Lung (tissue), 12 donors: ENCODE results near the gene TOM1L2. TPM values are rescaled to one million over a fixed set of nuclear protein-coding genes. Genes with fewer than 3 reads are reported as not detected.

Experiments used
- ATAC-seq: fragments of 200-7000 bp; cut with Tn5 transposase; one replicate; pipeline ENCODE4 v1.9.1; 2020; ENCODE audit warnings: moderate number of reproducible peaks; ENCODE audit not compliant: insufficient read depth, low FRiP score
- DNase-seq, 3 donors: peaks; one replicate each; pipeline ENCODE4 v3.0.0-alpha.2; 2013 to 2017
- H3K27ac ChIP-seq, 2 donors: one replicate each; pipeline ENCODE4 v1.5.1; 2013; ENCODE audit warnings: mild to moderate bottlenecking in 2 of 2, moderate library complexity in 2 of 2, control low read depth in 1 of 2, inconsistent platforms in 1 of 2, low read depth in 1 of 2, low read length in 1 of 2
- H3K27me3 ChIP-seq, 3 donors: one replicate each; pipeline ENCODE4 v1.5.1; 2013; ENCODE audit warnings: low read length in 2 of 3; ENCODE audit not compliant: control insufficient read depth in 3 of 3, insufficient read depth in 3 of 3
- H3K36me3 ChIP-seq, 4 donors: one replicate each; pipeline ENCODE4 v1.5.1; 2013; ENCODE audit warnings: low read length in 4 of 4, mild to moderate bottlenecking in 1 of 4, moderate library complexity in 1 of 4; ENCODE audit not compliant: control insufficient read depth in 4 of 4, insufficient read depth in 4 of 4
- H3K4me1 ChIP-seq, 5 donors: one replicate each; pipeline ENCODE4 v1.5.1; 2013; ENCODE audit warnings: low read length in 5 of 5, mild to moderate bottlenecking in 2 of 5, moderate library complexity in 1 of 5; ENCODE audit not compliant: control insufficient read depth in 5 of 5, insufficient read depth in 5 of 5
- H3K4me3 ChIP-seq: one replicate; pipeline ENCODE4 v1.5.1; 2013; ENCODE audit warnings: mild to moderate bottlenecking, control low read depth, moderate library complexity
- H3K9ac ChIP-seq, 2 donors: one replicate each; pipeline ENCODE4 v1.5.1; 2013; ENCODE audit warnings: low read length in 2 of 2, control low read depth in 1 of 2; ENCODE audit not compliant: insufficient read depth in 1 of 2
- H3K9me3 ChIP-seq, 4 donors: one replicate each; pipeline ENCODE4 v1.5.1; 2013; ENCODE audit warnings: low read length in 3 of 4, mild to moderate bottlenecking in 1 of 4, moderate library complexity in 1 of 4; ENCODE audit not compliant: control insufficient read depth in 4 of 4, insufficient read depth in 3 of 4
- WGBS, 2 donors: extraction: QIAGEN DNeasy Blood & Tissue Kit; methylation state at CpG; one replicate each; pipeline ENCODE4 v1.1.7; 2013; 5-methylcytosine and 5-hydroxymethylcytosine counted together
- polyA plus RNA-seq, 2 donors: library from polyadenylated mRNA; stranded (reverse); fragments of 200-250 nt; gene quantifications; one replicate each; pipeline ENCODE4 v1.2.1, GENCODE V29; 2013
- total RNA-seq, 2 donors: library from RNA; depleted of rRNA in 1 of 2; stranded (reverse); fragments of >200 nt in 1 of 2; gene quantifications; one replicate each; pipeline ENCODE4 v1.2.1, GENCODE V29; 2014 to 2021
- TF ChIP-seq, protein P1 (sequence below): IDR thresholded peaks from 2 replicates; pipeline ENCODE4 v1.5.1; 2012; ENCODE audit warnings: mild to moderate bottlenecking; ENCODE audit errors: control extremely low read depth, extremely low read depth
- donor health status: control.
- donor health status: control.
- donor health status: Bipolar disorder and iron deficiency.
- donor health status: healthy.
- donor health status: DM: yes; HTN: yes; CAD: no.

TOM1L2 gene
- total and polyA plus RNA-seq, 4 donors, result 21.5 to 56.5 (median 35.8) TPM

DNA sequence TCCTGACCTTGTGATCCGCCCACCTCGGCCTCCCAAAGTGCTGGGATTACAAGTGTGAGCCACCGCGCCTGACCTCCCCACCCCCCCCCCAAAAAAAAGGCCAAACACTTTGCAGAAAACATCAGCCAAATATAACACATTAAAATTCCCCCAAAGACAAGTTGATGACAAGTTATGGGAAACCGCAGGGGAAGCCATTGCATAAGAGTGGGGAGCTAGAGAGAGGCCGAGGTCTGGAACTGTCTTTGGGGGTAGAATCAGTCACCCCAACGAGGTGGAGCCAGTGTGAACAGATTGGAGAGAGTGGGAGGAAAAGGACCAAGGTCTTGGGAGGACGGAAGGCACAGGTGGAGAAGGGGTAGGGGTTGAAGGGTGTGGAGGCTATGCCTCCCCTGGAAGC is 3.2 kb upstream of the TOM1L2 start:
- H3K27me3 ChIP-seq, result no peaks in the 10 kb centered on the region
- no peak for ATAC-seq
- H3K9ac ChIP-seq, result no peak overlapping the region
- peaks cover 2 to 19% (median 6%) of the 10 kb centered on the region in 5 donors for H3K4me1 ChIP-seq
- no peak overlapping the region for H3K4me3 ChIP-seq
- peaks cover 0 to 3% (median 0%) of the 10 kb centered on the region in 4 donors for H3K36me3 ChIP-seq
- H3K9me3 ChIP-seq, result no peaks in the 10 kb centered on the region
- TF ChIP-seq, protein P1, sequence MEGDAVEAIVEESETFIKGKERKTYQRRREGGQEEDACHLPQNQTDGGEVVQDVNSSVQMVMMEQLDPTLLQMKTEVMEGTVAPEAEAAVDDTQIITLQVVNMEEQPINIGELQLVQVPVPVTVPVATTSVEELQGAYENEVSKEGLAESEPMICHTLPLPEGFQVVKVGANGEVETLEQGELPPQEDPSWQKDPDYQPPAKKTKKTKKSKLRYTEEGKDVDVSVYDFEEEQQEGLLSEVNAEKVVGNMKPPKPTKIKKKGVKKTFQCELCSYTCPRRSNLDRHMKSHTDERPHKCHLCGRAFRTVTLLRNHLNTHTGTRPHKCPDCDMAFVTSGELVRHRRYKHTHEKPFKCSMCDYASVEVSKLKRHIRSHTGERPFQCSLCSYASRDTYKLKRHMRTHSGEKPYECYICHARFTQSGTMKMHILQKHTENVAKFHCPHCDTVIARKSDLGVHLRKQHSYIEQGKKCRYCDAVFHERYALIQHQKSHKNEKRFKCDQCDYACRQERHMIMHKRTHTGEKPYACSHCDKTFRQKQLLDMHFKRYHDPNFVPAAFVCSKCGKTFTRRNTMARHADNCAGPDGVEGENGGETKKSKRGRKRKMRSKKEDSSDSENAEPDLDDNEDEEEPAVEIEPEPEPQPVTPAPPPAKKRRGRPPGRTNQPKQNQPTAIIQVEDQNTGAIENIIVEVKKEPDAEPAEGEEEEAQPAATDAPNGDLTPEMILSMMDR, result no peak
- H3K27ac ChIP-seq, result no peak overlapping the region
- DNase-seq, result no peak
- 39 to 65% methylated on average over 8 of the region's 8 CpGs for WGBS, 2 donors

GRCh38 chr17:17972952-17973254 is 703 bp upstream of the TOM1L2 start:
- TF ChIP-seq, protein P1, result no peak
- H3K27me3 ChIP-seq, result no peaks in the 10 kb centered on the region
- no peaks in the 10 kb centered on the region for H3K9me3 ChIP-seq
- no peak for DNase-seq
- peak overlapping the region in 1 of 2 donors; percentile 34 for H3K27ac ChIP-seq
- peak overlapping the region in 1 of 2 donors; percentile 16 for H3K9ac ChIP-seq
- WGBS, 2 donors, result 4 to 5% methylated on average over 13 of the region's 13 CpGs
- peaks cover 2 to 20% (median 9%) of the 10 kb centered on the region in 5 donors for H3K4me1 ChIP-seq
- H3K4me3 ChIP-seq, result peak overlapping the region; percentile 39
- peaks cover 0 to 3% (median 0%) of the 10 kb centered on the region in 4 donors for H3K36me3 ChIP-seq
- no peak for ATAC-seq

DNA sequence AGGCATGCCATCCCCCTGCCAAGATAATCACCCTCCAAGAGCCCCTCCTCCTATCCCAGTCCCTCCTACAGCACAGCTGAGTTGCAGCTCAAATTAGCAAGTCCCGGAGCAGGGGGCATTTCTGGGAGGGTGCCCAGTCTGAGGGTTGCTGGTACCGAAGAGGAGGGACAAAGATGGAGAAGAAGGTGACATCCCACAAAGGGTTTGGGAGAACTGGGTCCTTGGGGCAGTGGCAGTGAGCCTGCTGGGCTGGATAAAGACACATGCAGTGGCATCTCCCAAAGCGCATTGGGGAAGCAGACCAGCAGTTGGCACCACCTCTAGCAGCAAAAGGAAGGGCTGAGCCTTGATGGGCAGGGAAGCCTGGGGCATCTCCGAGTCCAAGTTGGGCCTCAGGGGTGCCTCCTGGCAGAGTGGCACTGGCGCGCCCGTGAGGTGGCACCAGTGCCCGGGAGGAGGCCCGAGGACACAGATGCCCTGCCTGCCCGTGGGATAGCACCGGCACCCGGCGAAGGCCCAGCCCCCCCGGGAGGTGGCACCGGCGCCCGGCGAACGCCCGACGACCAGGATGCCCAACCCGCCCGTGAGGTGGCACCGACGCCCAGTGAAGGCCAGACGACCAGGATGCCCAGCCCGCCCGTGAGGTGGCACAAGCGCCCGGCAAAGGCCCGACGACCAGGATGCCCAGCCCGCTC is 622 bp downstream of the TOM1L2 start:
- H3K27ac ChIP-seq, result peak overlapping the region; percentile 90 to 98
- no peaks in the 10 kb centered on the region for H3K9me3 ChIP-seq
- H3K36me3 ChIP-seq, result peaks cover 0 to 3% (median 0%) of the 10 kb centered on the region in 4 donors
- peaks cover 2 to 20% (median 9%) of the 10 kb centered on the region in 5 donors for H3K4me1 ChIP-seq
- 2% methylated on average over 26 to 33 of the region's 33 CpGs for WGBS, 2 donors
- ATAC-seq (no peak), DNase-seq (peak; percentile 43 to 48 (median 47))
- TF ChIP-seq, protein P1, result no peak
- no peaks in the 10 kb centered on the region for H3K27me3 ChIP-seq
- H3K9ac ChIP-seq, result peak overlapping the region; percentile 12 to 76
- peak overlapping the region; percentile 92 for H3K4me3 ChIP-seq
